ENCODE results near the gene VRK3.
"Not testable (repeated sequence)": the region's sequence is repeated elsewhere in the genome, so short reads cannot be mapped to it uniquely, and the experiment has no call there.

Gene VRK3

GRCh38 chr19:49986354-49986753, 38.8 kb downstream of the VRK3 start:
- DNase-seq = no peak

- DNase-seq = peak; percentile 18
Measured at GRCh38 chr19:49985871-49986270, 39.3 kb downstream of the VRK3 start.

GRCh38 chr19:49984491-49984890, 40.7 kb downstream of the VRK3 start:
- DNase-seq = no peak

GRCh38 chr19:49983645-49984229, 41.4 kb downstream of the VRK3 start:
- DNase-seq = peak; percentile 87

GRCh38 chr19:49981603-49982593, 43.3 kb downstream of the VRK3 start:
- DNase-seq = no peak

- no peak for DNase-seq
Measured at GRCh38 chr19:49978324-49978723, 46.8 kb downstream of the VRK3 start.

- DNase-seq = no peak
Measured at GRCh38 chr19:49977881-49978280, 47.3 kb downstream of the VRK3 start.

GRCh38 chr19:49977076-49977475, 48.1 kb downstream of the VRK3 start:
- DNase-seq = no peak

GRCh38 chr19:49976496-49976895, 48.7 kb downstream of the VRK3 start:
- no peak for DNase-seq

- no peak for DNase-seq
Measured at GRCh38 chr19:49975051-49975450, 50.1 kb downstream of the VRK3 start.

GRCh38 chr19:49973987-49974386, 51.2 kb downstream of the VRK3 start:
- DNase-seq = peak; percentile 77

- DNase-seq = no peak
Measured at GRCh38 chr19:49972841-49973240, 52.3 kb downstream of the VRK3 start.

- no peak for DNase-seq
Measured at GRCh38 chr19:49971991-49972411, 53.2 kb downstream of the VRK3 start.

- DNase-seq = peak; percentile 67
Measured at GRCh38 chr19:49969355-49969754, 55.8 kb downstream of the VRK3 start.

GRCh38 chr19:49968279-49968922, 56.8 kb downstream of the VRK3 start:
- peak; percentile 93 for DNase-seq

GRCh38 chr19:49960980-49961379, 64.2 kb downstream of the VRK3 start, which contains the start of gene SIGLEC11:
Gene SIGLEC11 (minus strand): TSS chr19:49961172. CDS start chr19:49961081, 91 bp downstream.
- peak; percentile 49 for DNase-seq

- not testable (repeated sequence) for DNase-seq
Measured at GRCh38 chr19:49959892-49960291, 65.3 kb downstream of the VRK3 start.

- DNase-seq = not testable (repeated sequence)
Measured at GRCh38 chr19:49958596-49958995, 66.6 kb downstream of the VRK3 start.

- DNase-seq = not testable (repeated sequence)
Measured at GRCh38 chr19:49958144-49958543, 67.0 kb downstream of the VRK3 start.

GRCh38 chr19:49957262-49957915, 67.8 kb downstream of the VRK3 start:
- DNase-seq = no peak

- DNase-seq = no peak
Measured at GRCh38 chr19:49956115-49956495, 69.1 kb downstream of the VRK3 start.

- no peak for DNase-seq
Measured at GRCh38 chr19:49954933-49955332, 70.2 kb downstream of the VRK3 start.
